ENCODE measurements around the gene TRNAU1AP.
"Not testable (repeated sequence)": the region's sequence is repeated elsewhere in the genome, so short reads cannot be mapped to it uniquely, and the experiment has no call there.

Gene TRNAU1AP

DNA sequence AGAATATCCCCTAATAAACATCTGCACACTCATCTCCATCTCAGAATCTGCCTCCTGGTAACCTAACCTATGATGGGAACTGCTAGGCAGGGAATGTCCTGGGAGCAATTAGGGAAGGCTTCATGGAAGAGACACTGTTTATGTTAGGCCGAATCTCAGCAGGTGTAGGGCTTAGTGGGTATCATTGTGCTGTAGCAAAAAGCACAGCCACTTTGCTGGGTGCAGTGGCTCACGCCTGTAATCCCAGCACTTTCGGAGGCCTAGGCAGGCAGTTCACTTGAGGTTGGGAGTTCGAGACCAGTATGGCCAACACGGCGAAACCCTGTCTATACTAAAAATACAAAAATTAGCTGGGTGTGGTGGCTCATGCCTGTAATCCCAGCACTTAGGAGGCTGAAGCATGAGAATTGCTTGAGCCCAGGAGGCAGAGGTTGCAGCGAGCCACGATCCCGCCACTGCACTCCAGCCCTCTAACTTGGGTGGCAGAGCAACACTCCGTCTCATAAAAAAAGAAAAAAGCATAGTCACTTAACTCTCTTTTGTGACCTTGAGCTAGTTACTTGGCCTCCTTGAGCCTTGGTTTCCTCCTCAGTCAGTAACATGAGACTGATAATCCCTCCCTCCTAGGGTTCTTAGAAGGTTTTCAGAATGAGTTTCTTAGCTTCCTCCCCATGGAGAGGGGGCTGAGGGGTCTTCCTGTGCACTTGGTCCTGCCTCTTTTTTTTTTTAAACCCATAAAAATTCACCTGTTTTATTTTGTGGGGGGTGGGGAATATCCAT lies 42.7 kb downstream of the TRNAU1AP start:
- peak overlapping the region; percentile 3 for H3K4me3 Mint-ChIP-seq
- TF ChIP-seq, protein P1, sequence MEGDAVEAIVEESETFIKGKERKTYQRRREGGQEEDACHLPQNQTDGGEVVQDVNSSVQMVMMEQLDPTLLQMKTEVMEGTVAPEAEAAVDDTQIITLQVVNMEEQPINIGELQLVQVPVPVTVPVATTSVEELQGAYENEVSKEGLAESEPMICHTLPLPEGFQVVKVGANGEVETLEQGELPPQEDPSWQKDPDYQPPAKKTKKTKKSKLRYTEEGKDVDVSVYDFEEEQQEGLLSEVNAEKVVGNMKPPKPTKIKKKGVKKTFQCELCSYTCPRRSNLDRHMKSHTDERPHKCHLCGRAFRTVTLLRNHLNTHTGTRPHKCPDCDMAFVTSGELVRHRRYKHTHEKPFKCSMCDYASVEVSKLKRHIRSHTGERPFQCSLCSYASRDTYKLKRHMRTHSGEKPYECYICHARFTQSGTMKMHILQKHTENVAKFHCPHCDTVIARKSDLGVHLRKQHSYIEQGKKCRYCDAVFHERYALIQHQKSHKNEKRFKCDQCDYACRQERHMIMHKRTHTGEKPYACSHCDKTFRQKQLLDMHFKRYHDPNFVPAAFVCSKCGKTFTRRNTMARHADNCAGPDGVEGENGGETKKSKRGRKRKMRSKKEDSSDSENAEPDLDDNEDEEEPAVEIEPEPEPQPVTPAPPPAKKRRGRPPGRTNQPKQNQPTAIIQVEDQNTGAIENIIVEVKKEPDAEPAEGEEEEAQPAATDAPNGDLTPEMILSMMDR (IDR thresholded peaks at IDR 0.05): no peak
- H3K27ac Mint-ChIP-seq: no peak overlapping the region
- peaks cover 16% of the 10 kb centered on the region for H3K4me1 Mint-ChIP-seq
- peaks cover 4% of the 10 kb centered on the region for H3K36me3 Mint-ChIP-seq (ENCODE audit: low read depth)
- no peaks in the 10 kb centered on the region for H3K9me3 Mint-ChIP-seq
- H3K27me3 Mint-ChIP-seq (ENCODE audit: low read depth, poor library complexity): peaks cover 28% of the 10 kb centered on the region
- no peak for DNase-seq

- not testable (repeated sequence) for H3K9me3 Mint-ChIP-seq; H3K27ac Mint-ChIP-seq; H3K36me3 Mint-ChIP-seq (ENCODE audit: low read depth); DNase-seq; H3K4me3 Mint-ChIP-seq
- Mint-ChIP-seq H3K4me1 (peaks cover 16% of the 10 kb centered on the region), H3K27me3 (ENCODE audit: low read depth, poor library complexity) (peaks cover 28% of the 10 kb centered on the region)
These were observed 43.4 kb downstream of the TRNAU1AP start for GRCh38 chr1:28596276-28596675.

DNA sequence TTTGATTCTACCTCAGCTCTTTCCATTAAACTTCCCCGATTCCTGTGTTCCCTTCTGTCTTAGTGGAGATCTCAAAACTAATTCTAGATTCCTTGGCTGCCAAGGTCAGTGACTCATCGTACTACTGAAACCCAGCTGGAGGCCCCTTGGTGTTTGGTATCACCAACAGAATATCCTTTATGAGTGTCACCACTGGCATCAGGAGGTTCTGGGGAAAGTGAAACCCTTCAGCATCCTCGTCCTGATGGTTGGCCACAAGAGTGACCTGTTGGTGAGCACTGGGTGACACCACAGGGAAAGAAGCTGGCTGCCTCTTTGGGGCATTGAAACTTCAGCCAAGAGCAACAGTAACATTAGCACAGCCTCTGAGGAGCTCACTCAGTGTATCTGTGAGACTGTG lies 48.8 kb downstream of the TRNAU1AP start:
- H3K4me3 Mint-ChIP-seq: no peak overlapping the region
- DNase-seq: no peak
- peaks cover 13% of the 10 kb centered on the region for H3K4me1 Mint-ChIP-seq
- TF ChIP-seq, protein P1 (IDR thresholded peaks at IDR 0.05): no peak
- peaks cover 19% of the 10 kb centered on the region for H3K36me3 Mint-ChIP-seq (ENCODE audit: low read depth)
- H3K27me3 Mint-ChIP-seq (ENCODE audit: low read depth, poor library complexity): peaks cover 2% of the 10 kb centered on the region
- H3K9me3 Mint-ChIP-seq: no peaks in the 10 kb centered on the region
- no peak overlapping the region for H3K27ac Mint-ChIP-seq

GRCh38 chr1:28602536-28603439 lies 49.9 kb downstream of the TRNAU1AP start:
- Mint-ChIP-seq H3K27ac (peak overlapping the region; percentile 29), H3K36me3 (ENCODE audit: low read depth) (peaks cover 22% of the 10 kb centered on the region), H3K27me3 (ENCODE audit: low read depth, poor library complexity) (peaks cover 2% of the 10 kb centered on the region), H3K9me3 (no peaks in the 10 kb centered on the region), H3K4me1 (peaks cover 13% of the 10 kb centered on the region), H3K4me3 (no peak overlapping the region)
- TF ChIP-seq, protein P1 (IDR thresholded peaks at IDR 0.05): peak; percentile 57
- peak; percentile 61 for DNase-seq

- no peaks in the 10 kb centered on the region for H3K9me3 Mint-ChIP-seq
- peaks cover 13% of the 10 kb centered on the region for H3K4me1 Mint-ChIP-seq
- H3K27ac Mint-ChIP-seq: peak overlapping the region; percentile 90
- peaks cover 2% of the 10 kb centered on the region for H3K27me3 Mint-ChIP-seq (ENCODE audit: low read depth, poor library complexity)
- no peak overlapping the region for H3K4me3 Mint-ChIP-seq
- TF ChIP-seq, protein P1 (IDR thresholded peaks at IDR 0.05): no peak
- DNase-seq: no peak
- peaks cover 29% of the 10 kb centered on the region for H3K36me3 Mint-ChIP-seq (ENCODE audit: low read depth)
These were observed 51.5 kb downstream of the TRNAU1AP start for GRCh38 chr1:28604411-28604810.

- peaks cover 34% of the 10 kb centered on the region for H3K36me3 Mint-ChIP-seq (ENCODE audit: low read depth)
- H3K27ac Mint-ChIP-seq: peak overlapping the region; percentile 90
- no peak overlapping the region for H3K4me3 Mint-ChIP-seq
- TF ChIP-seq, protein P1 (IDR thresholded peaks at IDR 0.05): no peak
- no peaks in the 10 kb centered on the region for H3K9me3 Mint-ChIP-seq
- no peak for DNase-seq
- H3K27me3 Mint-ChIP-seq (ENCODE audit: low read depth, poor library complexity): peaks cover 2% of the 10 kb centered on the region
- peaks cover 13% of the 10 kb centered on the region for H3K4me1 Mint-ChIP-seq
These were observed 52.1 kb downstream of the TRNAU1AP start for GRCh38 chr1:28604962-28605361.

All from nephron progenitor cell (in vitro differentiated cells).